ENCODE data around the gene LTA.

LTA gene

GRCh38 chr6:31572041-31572911, at the start of gene LTA:
LTA (plus strand) TSS chr6:31572289; CDS start chr6:31572743, 454 bp downstream.
- DNase-seq (ENCODE audit: low read depth): no peak

GRCh38 chr6:31525553-31525931, 46.5 kb upstream of the LTA start:
- no peak for DNase-seq (ENCODE audit: low read depth)

- DNase-seq (ENCODE audit: low read depth): no peak
Measured at GRCh38 chr6:31525932-31526591, 46.0 kb upstream of the LTA start.

GRCh38 chr6:31528307-31528777, 43.7 kb upstream of the LTA start:
- DNase-seq (ENCODE audit: low read depth): no peak

- DNase-seq (ENCODE audit: low read depth): no peak
Measured at GRCh38 chr6:31528821-31529328, 43.2 kb upstream of the LTA start, which contains the start of gene MCCD1. MCCD1 (plus strand) TSS chr6:31528962; CDS start chr6:31529015, 53 bp downstream.

- DNase-seq (ENCODE audit: low read depth): no peak
Measured at GRCh38 chr6:31529329-31530150, 42.5 kb upstream of the LTA start.

- no peak for DNase-seq (ENCODE audit: low read depth)
Measured at GRCh38 chr6:31530659-31531058, 41.4 kb upstream of the LTA start.

GRCh38 chr6:31531162-31531561, 40.9 kb upstream of the LTA start:
- DNase-seq (ENCODE audit: low read depth): no peak

GRCh38 chr6:31531771-31532643, 40.1 kb upstream of the LTA start:
- DNase-seq (ENCODE audit: low read depth): no peak

GRCh38 chr6:31532644-31533454, 39.2 kb upstream of the LTA start:
- DNase-seq (ENCODE audit: low read depth): no peak

GRCh38 chr6:31533455-31533841, 38.6 kb upstream of the LTA start:
- DNase-seq (ENCODE audit: low read depth): no peak

GRCh38 chr6:31534011-31534410, 38.1 kb upstream of the LTA start:
- DNase-seq (ENCODE audit: low read depth): no peak

GRCh38 chr6:31534521-31535040, 37.5 kb upstream of the LTA start:
- no peak for DNase-seq (ENCODE audit: low read depth)

- no peak for DNase-seq (ENCODE audit: low read depth)
Measured at GRCh38 chr6:31535538-31536324, 36.4 kb upstream of the LTA start.

- no peak for DNase-seq (ENCODE audit: low read depth)
Measured at GRCh38 chr6:31538805-31539400, 33.2 kb upstream of the LTA start.

- no peak for DNase-seq (ENCODE audit: low read depth)
Measured at GRCh38 chr6:31540640-31541039, 31.4 kb upstream of the LTA start.

GRCh38 chr6:31541059-31541657, 30.9 kb upstream of the LTA start:
- peak; percentile 39 for DNase-seq (ENCODE audit: low read depth)

Data from HS-27A (cell line).